HG03521 (cell line): ENCODE measurements around the gene IST1.
"Not testable (repeated sequence)": the region's sequence is repeated elsewhere in the genome, so short reads cannot be mapped to it uniquely, and the experiment has no call there.

ENCODE experiments used
- ATAC-seq: cut with Tn5 transposase; IDR thresholded peaks from one replicate; pipeline ENCODE4 v1.9.1; 2021; ENCODE audit warnings: mild to moderate bottlenecking, moderate library complexity; ENCODE audit not compliant: unreplicated experiment

Gene IST1

DNA sequence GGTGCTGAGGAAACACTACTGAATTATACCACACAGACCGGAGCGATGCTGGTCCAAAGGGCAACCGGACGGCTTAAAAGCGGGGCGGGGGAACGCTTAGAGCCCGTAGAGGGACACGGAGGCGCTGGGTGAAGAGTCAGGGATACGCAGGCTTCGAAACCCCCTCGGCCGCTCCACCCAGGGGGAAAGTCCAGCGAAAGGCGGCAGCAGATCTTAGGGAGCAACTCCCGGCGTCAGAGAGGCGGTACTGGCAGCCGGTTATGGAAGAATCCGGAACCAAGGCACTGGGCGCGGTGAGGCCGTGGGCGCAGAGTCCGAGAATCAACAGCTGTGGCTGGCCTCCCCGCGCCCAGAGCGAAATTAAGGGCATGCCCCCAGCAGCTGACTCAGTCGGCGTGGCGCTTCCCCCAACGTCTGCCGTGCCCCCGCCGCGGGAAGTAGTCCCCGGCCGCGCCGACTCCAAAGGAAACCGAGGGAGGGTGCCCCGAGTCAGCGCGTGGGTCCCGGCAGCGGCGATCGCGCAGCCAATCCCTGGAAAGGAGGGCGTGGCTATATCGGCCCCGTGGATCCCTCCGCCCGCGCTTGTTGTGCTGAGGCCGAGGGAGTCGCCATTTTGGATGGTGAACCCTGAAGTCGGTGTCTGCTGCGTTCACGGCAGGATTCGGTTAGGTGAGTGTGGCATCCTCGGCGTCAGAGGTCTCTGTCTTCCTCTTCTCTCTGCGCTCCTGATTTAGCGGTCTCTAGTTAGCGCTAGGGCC lies at the start of gene IST1:
IST1 (plus strand) TSS at position 611 of the 758 bp plus-strand sequence. CDS start 20,110 bp downstream, outside the sequence.
- ATAC-seq, result peak; percentile 75

- ATAC-seq, result peak; percentile 81
Observed at GRCh38 chr16:71845639-71846430, 49.5 kb upstream of the IST1 start, which contains the start of gene ATXN1L. ATXN1L (plus strand) TSS chr16:71845976; CDS start chr16:71849741, 3,765 bp downstream.

DNA sequence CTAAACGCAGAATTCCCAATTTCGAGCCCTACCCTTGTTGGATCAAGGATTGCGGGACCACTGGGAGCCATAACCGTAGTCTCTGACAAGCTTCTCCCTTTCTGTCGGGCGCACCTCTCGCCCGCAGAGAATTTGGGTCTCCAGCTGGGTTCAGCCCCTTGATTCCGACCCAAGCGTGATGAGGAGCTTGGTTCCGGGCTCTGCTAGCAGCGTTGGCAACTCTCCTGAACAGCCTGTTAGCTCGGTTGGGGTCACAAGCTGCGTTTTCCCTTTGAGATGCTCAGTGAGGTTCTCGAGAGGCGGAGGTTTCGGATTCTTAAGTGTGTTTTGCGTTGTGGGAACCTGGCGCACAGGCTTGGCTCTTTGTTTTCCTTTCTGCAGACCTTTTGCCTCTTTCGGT lies 48.9 kb upstream of the IST1 start:
- ATAC-seq, result no peak

- ATAC-seq, result no peak
Observed at GRCh38 chr16:71847096-71847495, 48.2 kb upstream of the IST1 start.

DNA sequence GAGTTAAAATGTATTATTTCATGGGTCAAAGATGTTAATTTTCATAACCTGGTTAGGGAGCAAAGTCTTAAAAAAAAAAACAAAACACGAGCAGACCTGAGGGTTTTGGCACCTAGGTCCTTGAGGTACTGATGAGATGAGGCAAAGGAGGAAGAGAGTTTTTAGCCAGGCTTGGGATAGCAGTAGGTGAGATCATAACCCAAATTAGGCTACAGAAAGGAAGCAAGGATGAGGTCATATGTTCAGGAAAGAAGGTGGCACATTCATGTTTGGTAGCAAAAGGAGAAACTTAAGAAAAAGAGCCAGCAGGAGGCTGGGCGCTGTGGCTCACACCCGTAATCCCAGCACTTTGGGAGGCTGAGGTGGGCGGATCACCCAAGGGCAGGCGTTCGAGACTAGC lies 46.7 kb upstream of the IST1 start:
- ATAC-seq, result no peak

GRCh38 chr16:71851746-71852145 lies 43.6 kb upstream of the IST1 start:
- no peak for ATAC-seq

- no peak for ATAC-seq
Observed at GRCh38 chr16:71852158-71852557, 43.2 kb upstream of the IST1 start.

- no peak for ATAC-seq
Observed at GRCh38 chr16:71852561-71852960, 42.8 kb upstream of the IST1 start.

GRCh38 chr16:71853413-71853812 lies 41.9 kb upstream of the IST1 start:
- ATAC-seq, result peak; percentile 51

GRCh38 chr16:71854369-71854948 lies 40.9 kb upstream of the IST1 start:
- ATAC-seq, result no peak

- ATAC-seq, result no peak
Observed at GRCh38 chr16:71855937-71856662, 39.2 kb upstream of the IST1 start.

GRCh38 chr16:71859762-71860521 lies 35.4 kb upstream of the IST1 start:
- no peak for ATAC-seq

- no peak for ATAC-seq
Observed at GRCh38 chr16:71863995-71864394, 31.3 kb upstream of the IST1 start.

GRCh38 chr16:71865173-71865863 lies 30.0 kb upstream of the IST1 start:
- ATAC-seq, result no peak

DNA sequence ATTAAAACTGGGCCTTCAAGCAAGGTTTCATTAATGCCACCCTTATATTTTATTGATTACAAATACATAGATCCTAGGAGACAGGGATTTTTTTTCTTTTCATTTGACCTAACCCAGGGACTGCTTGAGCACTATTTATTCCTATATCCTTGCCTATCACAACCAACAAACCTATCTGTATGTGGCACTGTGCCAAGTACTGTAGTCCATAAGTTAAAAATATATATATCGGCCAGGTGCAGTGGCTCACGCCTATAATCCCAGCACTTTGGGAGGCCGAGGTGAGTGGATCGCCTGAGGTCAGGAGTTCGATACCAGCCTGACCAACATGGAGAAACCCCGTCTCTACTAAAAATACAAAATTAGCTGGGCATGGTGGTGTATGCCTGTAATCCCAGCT lies 28.2 kb upstream of the IST1 start:
- ATAC-seq, result not testable (repeated sequence)

DNA sequence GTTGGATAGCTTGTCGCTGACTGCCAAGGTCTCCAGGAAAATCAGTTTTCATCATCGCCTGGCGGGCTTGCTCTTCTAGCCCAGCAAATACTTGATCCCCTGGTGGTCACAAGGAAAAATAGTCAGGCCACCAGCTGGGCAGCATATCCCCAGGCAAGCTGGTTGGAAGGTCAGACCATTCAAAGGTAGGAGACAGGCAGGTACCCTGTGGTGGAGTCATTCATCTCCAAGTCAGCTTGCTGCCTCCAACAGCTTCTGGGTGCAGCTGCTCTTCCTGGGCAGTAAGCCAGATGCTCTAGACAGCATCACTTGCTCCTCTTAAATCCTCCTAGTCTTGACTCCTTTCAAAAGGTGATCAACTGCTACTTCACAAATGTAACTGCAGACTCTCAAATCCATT lies 27.4 kb upstream of the IST1 start:
- ATAC-seq, result no peak

DNA sequence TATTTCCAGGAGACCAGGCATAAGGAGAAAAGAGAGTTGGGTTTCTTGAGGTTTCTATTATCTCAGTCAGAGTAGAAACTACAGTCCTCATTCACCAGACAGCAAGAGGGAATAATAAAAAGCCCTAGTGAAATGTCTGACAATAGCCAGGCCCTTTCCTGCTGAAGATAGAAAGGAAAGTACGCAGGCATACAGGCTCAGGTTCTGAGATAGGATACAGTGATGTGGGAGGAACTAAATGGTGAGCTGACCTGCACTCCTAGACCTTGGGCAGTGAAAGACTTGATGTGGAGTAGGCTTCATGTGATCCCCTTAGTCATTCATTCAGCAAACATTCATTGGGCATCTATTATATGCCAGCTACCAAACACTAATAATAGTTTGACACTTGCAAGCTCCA lies 26.2 kb upstream of the IST1 start:
- ATAC-seq, result no peak

DNA sequence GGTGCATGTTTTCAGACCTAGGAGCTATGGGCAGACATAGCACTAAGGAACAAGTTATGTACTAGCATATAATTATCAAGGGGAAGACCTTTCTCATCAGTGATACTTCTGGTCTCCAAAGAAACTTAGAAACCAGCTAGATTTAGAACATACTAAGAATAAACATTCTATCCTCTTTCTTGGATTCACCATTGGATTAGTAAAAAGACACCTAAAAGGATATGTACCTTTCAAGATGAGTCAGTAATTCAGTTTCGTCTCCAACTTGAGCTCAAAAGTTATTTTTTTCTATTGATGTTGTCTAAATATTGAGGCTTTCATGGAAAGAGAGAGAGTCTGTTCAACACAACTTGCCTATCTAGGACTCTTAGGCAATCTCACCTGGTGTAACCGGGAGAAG lies 24.5 kb upstream of the IST1 start:
- no peak for ATAC-seq

DNA sequence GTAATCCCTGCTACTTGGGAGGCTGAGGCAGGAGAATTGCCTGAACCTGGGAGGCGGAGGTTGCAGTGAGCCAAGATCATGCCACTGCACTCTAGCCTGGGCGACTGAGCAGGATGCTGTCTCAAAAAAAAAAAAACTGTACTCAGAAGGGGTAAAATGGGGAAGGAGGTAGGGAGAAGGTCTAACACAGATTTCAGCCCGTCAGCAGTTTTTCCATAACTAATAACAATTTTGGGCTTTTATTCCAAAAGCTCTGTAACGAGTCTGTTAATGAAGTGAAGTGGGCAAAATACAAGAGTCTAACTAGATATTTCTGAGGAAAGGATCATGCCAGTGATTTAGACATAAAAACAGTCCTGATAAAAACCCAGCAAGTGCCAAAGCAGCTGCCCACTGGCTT lies 22.1 kb upstream of the IST1 start:
- ATAC-seq, result no peak

GRCh38 chr16:71878911-71879310 lies 16.4 kb upstream of the IST1 start:
- no peak for ATAC-seq
